K562 (cell line): ENCODE data around the gene DENND2A. TPM values are rescaled to one million over a fixed set of nuclear protein-coding genes. Genes with fewer than 3 reads are reported as not detected.

ENCODE experiments used
- CHD7 ChIP-seq: fragments of 200-600 bp; sonication (generic); IDR thresholded peaks from one replicate; pipeline ENCODE4 v1.6.1; 2012; ENCODE audit warnings: mild to moderate bottlenecking, low read depth, low read length, inconsistent platforms
- CTBP1 ChIP-seq: fragments of 450-650 bp; IDR thresholded peaks from 2 replicates; pipeline ENCODE4 v1.6.1; 2016; ENCODE audit warnings: borderline replicate concordance
- UBTF ChIP-seq, 2 experiments: IDR thresholded peaks; 2 replicates each; pipeline ENCODE4 v1.6.1; 2012; ENCODE audit warnings: improper control_type of control experiment in 2 of 2, low read depth in 2 of 2, low read length in 2 of 2, borderline replicate concordance in 1 of 2
- ZNF395 ChIP-seq: fragments of 200-800 bp; sonication (Bioruptor generic); IDR thresholded peaks from 2 replicates; pipeline ENCODE4 v1.6.1; 2017; ENCODE audit warnings: missing genetic modification characterization, missing compliant biosample characterization
- ZNF592 ChIP-seq: fragments of 450-650 bp; IDR thresholded peaks from 2 replicates; pipeline ENCODE4 v1.6.1; 2017; ENCODE audit warnings: antibody characterized with exemption, mild to moderate bottlenecking
- polyA plus RNA-seq, 8 experiments: library from polyadenylated mRNA; depleted of rRNA in 4 of 8; stranded (reverse) in 5 of 8; unstranded in 3 of 8; fragments of >200 nt; fragmentation: Nextera tagmentation in 2 of 8; fragmentation: Illumina TruSeq in 1 of 8; extraction: Ambion mirVana in 2 of 8; extraction: Trizol in 1 of 8; gene quantifications; 2 replicates each; pipeline versions ENCODE4 v1.2.1 to v1.2.3, GENCODE V29; 2011 to 2014; ENCODE audit warnings: inconsistent platforms in 1 of 8, missing spikeins in 1 of 8
- total RNA-seq, 7 experiments: library from RNA; depleted of rRNA in 6 of 7; stranded (reverse); fragments of >200 nt in 6 of 7; fragmentation: Illumina TruSeq in 2 of 7; extraction: Trizol in 2 of 7; gene quantifications; 2 replicates each; pipeline versions ENCODE4 v1.2.1 to v1.2.3, GENCODE V29; 2011 to 2021; ENCODE audit warnings: low replicate concordance in 1 of 7

Gene DENND2A
- total and polyA plus RNA-seq, 9 of the 15 experiments (the other 6 are each of a cell fraction or from before 2014, with no cell fraction given) = not detected

- TF ChIP-seq CHD7 (peak; percentile 23), CTBP1 (peak; percentile 94), ZNF592 (peak; percentile 64; the same call in 1 of the 2 replicates), UBTF (IDR thresholded peaks at IDR 0.05; ENCODE audit: borderline replicate concordance in 1 of 2, low read depth in 2 of 2, low read length in 2 of 2) (peak in 1 of 2 experiments; percentile 79; a peak in 1 of 4 replicates), ZNF395 (CRISPR knock-in tag) (no peak)
Observed at GRCh38 chr7:140673063-140673773, 32.6 kb upstream of the DENND2A start (continued).
